Kidney (tissue), 14 donors: ENCODE measurements around the gene N4BP3. TPM values are rescaled to one million over a fixed set of nuclear protein-coding genes. Genes with fewer than 3 reads are reported as not detected.

Experiments used
- DNase-seq, 5 donors: peaks; one replicate each; pipeline ENCODE4 v3.0.0-alpha.2; 2013 to 2020
- FAIRE-seq: peaks from 2 replicates; lab custom pipeline; 2012; peaks lifted over from hg19 to GRCh38; lab: Jason Lieb, UNC
- H3K27ac ChIP-seq, 2 donors: one replicate each; pipeline ENCODE4 v1.7.0; 2013; ENCODE audit warnings: low read depth in 2 of 2, low read length in 2 of 2, inconsistent platforms in 1 of 2
- H3K27me3 ChIP-seq: one replicate; pipeline ENCODE4 v1.7.1; 2013; ENCODE audit warnings: low read length, inconsistent platforms; ENCODE audit not compliant: control insufficient read depth, insufficient read depth
- H3K36me3 ChIP-seq, 3 donors: one replicate each; pipeline versions ENCODE4 v1.7.0 to v1.7.1; 2013; ENCODE audit warnings: low read length in 3 of 3, control low read depth in 1 of 3, inconsistent platforms in 1 of 3; ENCODE audit not compliant: insufficient read depth in 3 of 3, control insufficient read depth in 2 of 3
- H3K4me1 ChIP-seq, 3 donors: one replicate each; pipeline versions ENCODE4 v1.7.0 to v1.7.1; 2013; ENCODE audit warnings: low read length in 3 of 3, inconsistent platforms in 1 of 3, low read depth in 1 of 3; ENCODE audit not compliant: control insufficient read depth in 2 of 3, insufficient read depth in 2 of 3
- H3K4me3 ChIP-seq, 3 donors: one replicate each; pipeline versions ENCODE4 v1.7.0 to v1.8.1; 2013; ENCODE audit warnings: low read length in 3 of 3, control low read depth in 1 of 3, inconsistent platforms in 1 of 3
- H3K9ac ChIP-seq, 3 donors: one replicate each; pipeline versions ENCODE4 v1.7.0 to v1.7.1; 2013; ENCODE audit warnings: low read length in 3 of 3, control low read depth in 1 of 3, inconsistent platforms in 1 of 3
- H3K9me3 ChIP-seq, 3 donors: one replicate each; pipeline versions ENCODE4 v1.7.0 to v1.7.1; 2013; ENCODE audit warnings: low read length in 3 of 3, control low read depth in 1 of 3, inconsistent platforms in 1 of 3; ENCODE audit not compliant: control insufficient read depth in 2 of 3, insufficient read depth in 1 of 3
- intact Hi-C: fragments of 100-400 bp; cut with DNase I; formaldehyde crosslinking; loops from one replicate; pipeline ENCODE4 v1.11.1; 2022
- polyA plus RNA-seq: library from polyadenylated mRNA; stranded (reverse); fragments of 350-450 nt; fragmentation: Illumina TruSeq; extraction: RNeasy Lipid Tissue Mini Kit (QIAGEN cat#74804); gene quantifications from one replicate; pipeline ENCODE4 v1.2.3, GENCODE V29; 2014; ENCODE audit warnings: low read depth, low replicate concordance; ENCODE audit not compliant: insufficient read depth
- total RNA-seq: library from RNA; stranded (reverse); fragmentation: NEBNext Ultra II Directional; extraction: Animal tissue kit (Norgen Biotek cat#: 25700); gene quantifications from one replicate; pipeline ENCODE4 v1.2.1, GENCODE V29; 2021
- TF ChIP-seq, protein P1 (sequence below): IDR thresholded peaks from 3 replicates; pipeline ENCODE4 v1.5.1; 2012; ENCODE audit warnings: mild to moderate bottlenecking, moderate library complexity, borderline replicate concordance; ENCODE audit not compliant: insufficient read depth; ENCODE audit errors: extremely low read depth
- donor health status: control.
- donor health status: control.
- donor health status: control.
- donor health status: control.
- donor health status: control.
- donor health status: DM: yes; HTN: yes; CAD: no.
- donor health status: Normal renal cell carcinoma (clear cell type).

The N4BP3 gene
- total and polyA plus RNA-seq, 2 donors from 2014 or later: 2.4 to 5.6 TPM

DNA sequence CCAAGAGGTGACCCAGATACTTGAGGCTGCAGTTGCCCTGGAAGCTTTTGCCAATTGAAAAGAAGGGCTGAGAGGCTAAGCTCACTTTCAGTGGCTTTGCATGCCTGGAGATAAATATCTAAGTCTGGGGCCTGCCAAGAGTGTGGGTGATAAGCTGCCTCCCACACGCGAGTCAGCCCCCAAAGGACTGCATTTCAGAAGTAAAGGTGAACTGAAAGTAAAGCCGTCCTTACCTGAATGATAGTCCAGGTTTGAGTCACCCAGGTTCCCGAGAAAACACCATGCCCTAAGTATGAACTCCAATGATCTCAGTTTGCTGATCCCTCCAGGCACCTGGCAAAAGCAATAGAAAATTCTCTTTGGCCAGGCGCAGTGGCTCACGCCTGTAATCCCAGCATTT lies 22.5 kb upstream of the N4BP3 start:
- FAIRE-seq: no peak
- H3K4me1 ChIP-seq: no peaks in the 10 kb centered on the region

DNA sequence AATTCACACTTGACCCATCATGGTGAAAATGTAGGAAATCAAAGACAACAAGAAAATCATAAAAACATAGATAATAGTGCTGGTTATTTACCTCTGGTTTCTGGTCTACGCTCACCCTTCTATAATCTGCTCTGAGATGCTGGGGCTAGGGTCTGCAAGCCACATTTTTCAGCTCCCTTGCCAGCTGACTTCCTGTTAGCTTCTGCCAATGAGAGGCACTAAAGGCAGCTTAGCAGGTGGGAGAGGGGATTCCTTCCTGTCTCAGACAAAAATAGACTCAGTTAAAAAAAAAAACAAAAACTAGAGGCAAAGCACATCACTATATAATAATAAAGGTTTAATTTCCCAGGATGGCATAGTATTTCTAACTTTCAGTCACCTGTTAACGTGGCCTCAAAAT lies 20.2 kb upstream of the N4BP3 start:
- H3K4me3 ChIP-seq: no peak overlapping the region
- no peak overlapping the region for H3K9ac ChIP-seq
- no peaks in the 10 kb centered on the region for H3K4me1 ChIP-seq
- H3K9me3 ChIP-seq: no peaks in the 10 kb centered on the region
- FAIRE-seq: no peak
- no peaks in the 10 kb centered on the region for H3K27me3 ChIP-seq
- H3K27ac ChIP-seq: no peak overlapping the region
- DNase-seq: no peak
- intact Hi-C loops: no loop called here
- H3K36me3 ChIP-seq: no peaks in the 10 kb centered on the region
- TF ChIP-seq, protein P1, sequence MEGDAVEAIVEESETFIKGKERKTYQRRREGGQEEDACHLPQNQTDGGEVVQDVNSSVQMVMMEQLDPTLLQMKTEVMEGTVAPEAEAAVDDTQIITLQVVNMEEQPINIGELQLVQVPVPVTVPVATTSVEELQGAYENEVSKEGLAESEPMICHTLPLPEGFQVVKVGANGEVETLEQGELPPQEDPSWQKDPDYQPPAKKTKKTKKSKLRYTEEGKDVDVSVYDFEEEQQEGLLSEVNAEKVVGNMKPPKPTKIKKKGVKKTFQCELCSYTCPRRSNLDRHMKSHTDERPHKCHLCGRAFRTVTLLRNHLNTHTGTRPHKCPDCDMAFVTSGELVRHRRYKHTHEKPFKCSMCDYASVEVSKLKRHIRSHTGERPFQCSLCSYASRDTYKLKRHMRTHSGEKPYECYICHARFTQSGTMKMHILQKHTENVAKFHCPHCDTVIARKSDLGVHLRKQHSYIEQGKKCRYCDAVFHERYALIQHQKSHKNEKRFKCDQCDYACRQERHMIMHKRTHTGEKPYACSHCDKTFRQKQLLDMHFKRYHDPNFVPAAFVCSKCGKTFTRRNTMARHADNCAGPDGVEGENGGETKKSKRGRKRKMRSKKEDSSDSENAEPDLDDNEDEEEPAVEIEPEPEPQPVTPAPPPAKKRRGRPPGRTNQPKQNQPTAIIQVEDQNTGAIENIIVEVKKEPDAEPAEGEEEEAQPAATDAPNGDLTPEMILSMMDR: no peak

More for the DNA sequence above, 22.5 kb upstream of the N4BP3 start:
- DNase-seq: no peak
- intact Hi-C loops: no loop called here
- no peak overlapping the region for H3K4me3 ChIP-seq
- H3K27me3 ChIP-seq: no peaks in the 10 kb centered on the region
- no peaks in the 10 kb centered on the region for H3K9me3 ChIP-seq
- TF ChIP-seq, protein P1: no peak
- H3K9ac ChIP-seq: no peak overlapping the region
- no peaks in the 10 kb centered on the region for H3K36me3 ChIP-seq
- H3K27ac ChIP-seq: no peak overlapping the region

- H3K27me3 ChIP-seq: no peaks in the 10 kb centered on the region
- H3K4me3 ChIP-seq: no peak overlapping the region
- H3K36me3 ChIP-seq: no peaks in the 10 kb centered on the region
- no peak for DNase-seq
- no peaks in the 10 kb centered on the region for H3K9me3 ChIP-seq
- no peak for FAIRE-seq
- intact Hi-C loops: no loop called here
- H3K27ac ChIP-seq: no peak overlapping the region
- TF ChIP-seq, protein P1: no peak
- H3K9ac ChIP-seq: no peak overlapping the region
- no peaks in the 10 kb centered on the region for H3K4me1 ChIP-seq
Observed at GRCh38 chr5:178094345-178094744, 19.0 kb upstream of the N4BP3 start.

DNA sequence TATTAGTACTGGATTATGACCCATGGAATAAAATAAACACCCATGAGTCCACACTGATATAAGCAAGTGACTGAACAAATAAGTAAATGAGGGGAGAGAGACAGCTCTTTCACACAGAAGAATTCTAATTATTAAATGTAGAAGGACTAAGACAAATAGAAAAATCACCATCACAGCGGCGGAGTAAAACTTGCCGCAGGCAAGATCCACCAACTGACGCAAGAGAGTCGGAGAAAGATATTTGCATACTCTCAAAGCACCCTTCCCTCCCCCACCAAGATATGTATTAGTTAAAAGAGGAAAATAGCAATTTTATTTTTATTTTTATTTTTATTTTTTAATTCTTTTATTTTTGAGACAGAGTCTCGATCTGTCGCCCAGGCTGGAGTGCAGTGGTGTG lies 14.6 kb upstream of the N4BP3 start:
- H3K27ac ChIP-seq: no peak overlapping the region
- H3K4me1 ChIP-seq: no peaks in the 10 kb centered on the region
- no peak for FAIRE-seq
- H3K9ac ChIP-seq: no peak overlapping the region
- H3K27me3 ChIP-seq: no peaks in the 10 kb centered on the region
- H3K36me3 ChIP-seq: no peaks in the 10 kb centered on the region
- no peak for DNase-seq
- no peak overlapping the region for H3K4me3 ChIP-seq
- no peaks in the 10 kb centered on the region for H3K9me3 ChIP-seq
- TF ChIP-seq, protein P1: no peak
- intact Hi-C loops: no loop called here
